HG03558 (cell line): Measurements from ENCODE around the gene EXOC4.

Experiments used
- ATAC-seq: cut with Tn5 transposase; IDR thresholded peaks from one replicate; pipeline ENCODE4 v1.9.1; 2021; ENCODE audit warnings: moderate number of reproducible peaks; ENCODE audit not compliant: unreplicated experiment; ENCODE audit errors: extremely low read depth

The EXOC4 gene

GRCh38 chr7:134114992-134115391, 862.1 kb downstream of the EXOC4 start:
- no peak for ATAC-seq
